Panc1 (cell line): ENCODE data around the gene CCDC12.

Experiments
- CTCF ChIP-seq: fragments of 450-650 bp; IDR thresholded peaks from 2 replicates; pipeline ENCODE4 v1.5.1; 2017; ENCODE audit warnings: mild to moderate bottlenecking
- POLR2AphosphoS5 ChIP-seq: IDR thresholded peaks from 2 replicates; pipeline ENCODE4 v1.6.1; 2012; ENCODE audit warnings: mild to moderate bottlenecking, low read depth, low read length, moderate library complexity
- REST ChIP-seq, 2 experiments: IDR thresholded peaks; 2 replicates each; pipeline ENCODE4 v1.6.1; 2011 to 2012; ENCODE audit warnings: low read depth in 2 of 2, control low read depth in 1 of 2, low read length in 1 of 2, mild to moderate bottlenecking in 1 of 2, moderate library complexity in 1 of 2; ENCODE audit not compliant: insufficient read depth in 1 of 2

- TF ChIP-seq CTCF = no peak
- no peak for TF ChIP-seq REST (IDR thresholded peaks at IDR 0.05; ENCODE audit: insufficient read depth in 1 of 2, low read depth in 2 of 2, low read length in 1 of 2)
- TF ChIP-seq POLR2AphosphoS5 = no peak
Measured at GRCh38 chr3:46947546-46947901, 29.0 kb downstream of the CCDC12 start.
